ENCODE data around the gene SLC45A3.

DNA sequence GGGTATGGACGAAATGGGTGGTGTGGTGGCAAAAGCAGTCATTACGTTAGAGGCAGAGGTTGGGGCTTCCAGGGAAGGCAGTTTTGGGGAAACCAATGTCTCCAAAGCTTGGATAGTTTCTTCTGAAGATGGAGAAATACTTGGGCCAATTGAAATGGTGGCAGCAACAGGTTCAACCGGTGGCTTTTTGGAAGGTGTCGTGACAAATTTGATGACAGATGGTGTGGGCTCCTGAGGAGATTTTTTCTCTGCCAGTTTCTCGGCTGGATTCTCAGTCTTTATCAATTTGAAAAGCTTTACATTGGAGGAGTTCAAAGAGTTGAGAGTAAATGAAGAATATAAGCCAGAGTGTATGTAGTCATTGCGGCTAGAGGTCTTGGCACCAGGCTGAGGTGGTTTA is 60.0 kb downstream of the SLC45A3 start:
- TF ChIP-seq, protein P1, sequence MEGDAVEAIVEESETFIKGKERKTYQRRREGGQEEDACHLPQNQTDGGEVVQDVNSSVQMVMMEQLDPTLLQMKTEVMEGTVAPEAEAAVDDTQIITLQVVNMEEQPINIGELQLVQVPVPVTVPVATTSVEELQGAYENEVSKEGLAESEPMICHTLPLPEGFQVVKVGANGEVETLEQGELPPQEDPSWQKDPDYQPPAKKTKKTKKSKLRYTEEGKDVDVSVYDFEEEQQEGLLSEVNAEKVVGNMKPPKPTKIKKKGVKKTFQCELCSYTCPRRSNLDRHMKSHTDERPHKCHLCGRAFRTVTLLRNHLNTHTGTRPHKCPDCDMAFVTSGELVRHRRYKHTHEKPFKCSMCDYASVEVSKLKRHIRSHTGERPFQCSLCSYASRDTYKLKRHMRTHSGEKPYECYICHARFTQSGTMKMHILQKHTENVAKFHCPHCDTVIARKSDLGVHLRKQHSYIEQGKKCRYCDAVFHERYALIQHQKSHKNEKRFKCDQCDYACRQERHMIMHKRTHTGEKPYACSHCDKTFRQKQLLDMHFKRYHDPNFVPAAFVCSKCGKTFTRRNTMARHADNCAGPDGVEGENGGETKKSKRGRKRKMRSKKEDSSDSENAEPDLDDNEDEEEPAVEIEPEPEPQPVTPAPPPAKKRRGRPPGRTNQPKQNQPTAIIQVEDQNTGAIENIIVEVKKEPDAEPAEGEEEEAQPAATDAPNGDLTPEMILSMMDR (IDR thresholded peaks at IDR 0.05; ENCODE audit: poor library complexity, severe bottlenecking) = no peak
- TF ChIP-seq EP300 (conservative IDR thresholded peaks at IDR 0.05; ENCODE audit: poor library complexity, severe bottlenecking) = no peak
- TF ChIP-seq TAF1 (IDR thresholded peaks at IDR 0.05; ENCODE audit: low read depth) = no peak
- TF ChIP-seq EZH2 (IDR thresholded peaks at IDR 0.05; ENCODE audit: borderline replicate concordance, insufficient read depth, low read length, poor library complexity, severe bottlenecking) = no peak
- TF ChIP-seq POLR2AphosphoS5 (IDR thresholded peaks at IDR 0.05) = no peak
- TF ChIP-seq, protein P2, sequence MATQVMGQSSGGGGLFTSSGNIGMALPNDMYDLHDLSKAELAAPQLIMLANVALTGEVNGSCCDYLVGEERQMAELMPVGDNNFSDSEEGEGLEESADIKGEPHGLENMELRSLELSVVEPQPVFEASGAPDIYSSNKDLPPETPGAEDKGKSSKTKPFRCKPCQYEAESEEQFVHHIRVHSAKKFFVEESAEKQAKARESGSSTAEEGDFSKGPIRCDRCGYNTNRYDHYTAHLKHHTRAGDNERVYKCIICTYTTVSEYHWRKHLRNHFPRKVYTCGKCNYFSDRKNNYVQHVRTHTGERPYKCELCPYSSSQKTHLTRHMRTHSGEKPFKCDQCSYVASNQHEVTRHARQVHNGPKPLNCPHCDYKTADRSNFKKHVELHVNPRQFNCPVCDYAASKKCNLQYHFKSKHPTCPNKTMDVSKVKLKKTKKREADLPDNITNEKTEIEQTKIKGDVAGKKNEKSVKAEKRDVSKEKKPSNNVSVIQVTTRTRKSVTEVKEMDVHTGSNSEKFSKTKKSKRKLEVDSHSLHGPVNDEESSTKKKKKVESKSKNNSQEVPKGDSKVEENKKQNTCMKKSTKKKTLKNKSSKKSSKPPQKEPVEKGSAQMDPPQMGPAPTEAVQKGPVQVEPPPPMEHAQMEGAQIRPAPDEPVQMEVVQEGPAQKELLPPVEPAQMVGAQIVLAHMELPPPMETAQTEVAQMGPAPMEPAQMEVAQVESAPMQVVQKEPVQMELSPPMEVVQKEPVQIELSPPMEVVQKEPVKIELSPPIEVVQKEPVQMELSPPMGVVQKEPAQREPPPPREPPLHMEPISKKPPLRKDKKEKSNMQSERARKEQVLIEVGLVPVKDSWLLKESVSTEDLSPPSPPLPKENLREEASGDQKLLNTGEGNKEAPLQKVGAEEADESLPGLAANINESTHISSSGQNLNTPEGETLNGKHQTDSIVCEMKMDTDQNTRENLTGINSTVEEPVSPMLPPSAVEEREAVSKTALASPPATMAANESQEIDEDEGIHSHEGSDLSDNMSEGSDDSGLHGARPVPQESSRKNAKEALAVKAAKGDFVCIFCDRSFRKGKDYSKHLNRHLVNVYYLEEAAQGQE (IDR thresholded peaks at IDR 0.05; ENCODE audit: borderline replicate concordance) = no peak
- TF ChIP-seq SMC3 (conservative IDR thresholded peaks at IDR 0.05; ENCODE audit: poor library complexity) = no peak
